SK-N-SH (cell line): ENCODE measurements around the gene BIN2. TPM values are rescaled to one million over a fixed set of nuclear protein-coding genes. Genes with fewer than 3 reads are reported as not detected.

Source experiments
- CTCF ChIA-PET: fragments of 300-600, 350-600 bp; formaldehyde crosslinking; extraction: SDS; loops from one replicate; lab custom pipeline; 2021; lab: Yijun Ruan, JAX
- POLR2A ChIA-PET: fragments of 350-600 bp; sonication (Branson Sonifier 250); formaldehyde crosslinking; extraction: SDS; loops from one replicate; lab custom pipeline; 2020; ENCODE audit warnings: antibody characterized with exemption, inconsistent platforms; lab: Yijun Ruan, JAX
- DNase-seq: peaks from one replicate; pipeline ENCODE4 v3.0.0; 2012
- H2AFZ ChIP-seq: fragments of 200-600 bp; sonication (generic); 2 replicates; pipeline ENCODE4 v1.8.1; 2016; ENCODE audit warnings: antibody characterized with exemption, mild to moderate bottlenecking, low read depth
- H3F3A ChIP-seq: fragments of 200-600 bp; sonication (generic); replicated peaks from 2 replicates; pipeline ENCODE3; 2016; ENCODE audit warnings: antibody characterized with exemption, mild to moderate bottlenecking; ENCODE audit not compliant: insufficient read depth
- H3K27ac ChIP-seq, 2 experiments: fragments of 200-500 bp in 1 of 2; fragments of 200-600 bp in 1 of 2; sonication (Bioruptor generic) in 1 of 2; sonication (generic), shearing (Covaris generic) in 1 of 2; 2 replicates each; pipeline versions ENCODE4 v1.5.1 to v1.6.1; 2014 to 2016; ENCODE audit warnings: low read depth in 2 of 2, inconsistent platforms in 1 of 2, low read length in 1 of 2, mild to moderate bottlenecking in 1 of 2, mixed read lengths in 1 of 2
- H3K27me3 ChIP-seq: fragments of 200-600 bp; sonication (generic), shearing (Covaris generic); 2 replicates; pipeline ENCODE4 v1.6.1; 2016; ENCODE audit warnings: mixed run types; ENCODE audit not compliant: insufficient read depth
- H3K36me3 ChIP-seq, 2 experiments: fragments of 200-500 bp in 1 of 2; fragments of 200-600 bp in 1 of 2; sonication (Bioruptor generic) in 1 of 2; sonication (generic) in 1 of 2; replicated peaks in 1 of 2; 2 replicates each; pipeline versions ENCODE3 to v1.5.1; 2014 to 2016; ENCODE audit warnings: low read length in 1 of 2, mild to moderate bottlenecking in 1 of 2; ENCODE audit not compliant: insufficient read depth in 2 of 2, control insufficient read depth in 1 of 2
- H3K4me1 ChIP-seq, 2 experiments: fragments of 200-500 bp in 1 of 2; fragments of 200-600 bp in 1 of 2; sonication (Bioruptor generic) in 1 of 2; sonication (generic), shearing (Covaris generic) in 1 of 2; 2 replicates each; pipeline versions ENCODE4 v1.5.1 to v1.6.1; 2014 to 2016; ENCODE audit warnings: low read depth in 1 of 2, low read length in 1 of 2, mixed run types in 1 of 2; ENCODE audit not compliant: insufficient read depth in 2 of 2, control insufficient read depth in 1 of 2
- H3K4me2 ChIP-seq: fragments of 200-600 bp; sonication (generic), shearing (Covaris generic); 2 replicates; pipeline ENCODE4 v1.6.1; 2017; ENCODE audit warnings: mixed run types
- H3K4me3 ChIP-seq, 2 experiments: fragments of 200-500 bp in 1 of 2; fragments of 200-600 bp in 1 of 2; sonication (Bioruptor generic) in 1 of 2; sonication (generic), shearing (Covaris generic) in 1 of 2; 2 replicates each; pipeline versions ENCODE4 v1.5.1 to v1.8.1; 2014 to 2016; ENCODE audit warnings: low read depth in 2 of 2, inconsistent platforms in 1 of 2, low read length in 1 of 2, mild to moderate bottlenecking in 1 of 2, mixed read lengths in 1 of 2, moderate library complexity in 1 of 2
- H3K79me2 ChIP-seq: fragments of 200-600 bp; sonication (generic); 2 replicates; pipeline ENCODE4 v1.8.1; 2017; ENCODE audit warnings: mild to moderate bottlenecking; ENCODE audit not compliant: insufficient read depth
- H3K9ac ChIP-seq: fragments of 200-600 bp; sonication (generic); 2 replicates; pipeline ENCODE4 v1.6.1; 2017; ENCODE audit warnings: mixed run types
- H3K9me2 ChIP-seq: fragments of 200-600 bp; sonication (generic); 2 replicates; pipeline ENCODE4 v1.6.1; 2017; ENCODE audit warnings: mixed run types
- H3K9me3 ChIP-seq: fragments of 200-600 bp; sonication (generic); 2 replicates; pipeline ENCODE4 v1.6.1; 2017; ENCODE audit warnings: mixed run types, mild to moderate bottlenecking, moderate library complexity
- H4K20me1 ChIP-seq: fragments of 200-600 bp; sonication (generic); 2 replicates; pipeline ENCODE4 v1.6.1; 2017; ENCODE audit warnings: mild to moderate bottlenecking, mixed run types; ENCODE audit not compliant: insufficient read depth
- ELF1 ChIP-seq: IDR thresholded peaks from 2 replicates; pipeline ENCODE4 v1.4.0; 2012
- EP300 ChIP-seq, 2 experiments: IDR thresholded peaks; 2 replicates each; pipeline versions ENCODE4 v1.4.0 to v1.6.1; 2012; ENCODE audit warnings: borderline replicate concordance in 1 of 2, low read depth in 1 of 2, low read length in 1 of 2
- FOXM1 ChIP-seq: IDR thresholded peaks from 2 replicates; pipeline ENCODE4 v1.4.0; 2012; ENCODE audit warnings: low read depth, mild to moderate bottlenecking
- MAX ChIP-seq: IDR thresholded peaks from 2 replicates; pipeline ENCODE4 v1.4.0; 2012; ENCODE audit warnings: low read depth
- NFIC ChIP-seq: IDR thresholded peaks from 2 replicates; pipeline ENCODE4 v1.4.0; 2012; ENCODE audit warnings: borderline replicate concordance
- PBX3 ChIP-seq: IDR thresholded peaks from 2 replicates; pipeline ENCODE4; 2012
- SIN3A ChIP-seq: IDR thresholded peaks from 2 replicates; pipeline ENCODE4 v1.6.1; 2012; ENCODE audit warnings: low read depth, mild to moderate bottlenecking, low read length, moderate library complexity, borderline replicate concordance
- YY1 ChIP-seq: IDR thresholded peaks from 2 replicates; pipeline ENCODE4 v1.4.0; 2012; ENCODE audit warnings: low read depth, mild to moderate bottlenecking
- WGBS: methylation state at CpG from one replicate; pipeline ENCODE4 v1.1.6; 2017; ENCODE audit warnings: low lambda C conversion rate; 5-methylcytosine and 5-hydroxymethylcytosine counted together
- polyA plus RNA-seq, 3 experiments: library from polyadenylated mRNA; depleted of rRNA; stranded (reverse); fragments of >200 nt; gene quantifications; 2 replicates each; pipeline ENCODE4 v1.2.3, GENCODE V29; 2012
- TF ChIP-seq, protein P1 (sequence below): fragments of 150-350 bp; IDR thresholded peaks from 2 replicates; pipeline ENCODE4 v1.6.1; 2017; ENCODE audit warnings: antibody characterized with exemption, low read length, low read depth, borderline replicate concordance
- TF ChIP-seq, protein P2 (sequence below): IDR thresholded peaks from 2 replicates; pipeline ENCODE4 v1.4.0; 2012; ENCODE audit warnings: low read depth, borderline replicate concordance

BIN2 gene
- polyA plus RNA-seq, 1 of the 3 experiments (the other 2 are of a cell fraction): not detected

DNA sequence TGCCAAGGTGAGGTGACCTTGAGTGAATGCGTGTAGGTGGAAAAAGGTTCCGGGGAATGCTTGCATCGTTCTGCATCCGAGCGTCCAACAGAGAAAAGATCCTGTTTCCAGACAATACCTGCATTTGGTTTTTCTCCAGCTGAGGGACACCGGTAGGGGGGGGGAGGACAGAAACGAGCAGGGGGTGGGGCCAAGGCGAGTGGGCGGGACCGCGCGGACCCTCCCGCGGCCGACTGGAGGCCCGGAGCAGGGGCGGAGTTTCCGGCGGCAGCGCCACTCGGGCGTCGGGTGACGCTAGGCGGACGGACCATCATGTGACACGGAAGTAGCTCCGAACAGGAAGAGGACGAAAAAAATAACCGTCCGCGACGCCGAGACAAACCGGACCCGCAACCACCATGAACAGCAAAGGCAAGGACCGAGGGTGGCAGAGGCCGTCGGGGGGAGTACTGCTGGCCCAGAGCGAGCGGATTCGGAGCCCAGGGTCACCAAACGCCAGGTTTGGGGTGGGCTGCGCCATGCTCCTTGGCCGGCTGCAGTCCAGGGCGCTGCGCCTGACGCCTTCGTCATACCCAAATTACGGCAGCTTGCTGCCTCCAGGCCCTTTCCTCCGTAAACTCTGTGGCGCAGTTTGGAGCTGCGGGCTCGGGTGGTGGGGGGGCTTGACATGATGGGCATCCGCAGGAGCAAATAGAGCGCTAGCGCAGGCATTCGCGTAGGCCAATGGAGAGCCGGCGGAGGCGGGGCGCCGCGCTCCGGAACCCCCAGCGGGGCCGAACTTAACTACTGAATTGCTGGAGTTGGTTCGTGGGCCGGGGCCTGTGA is 85.3 kb downstream of the BIN2 start, which contains the start of gene DAZAP2 (continued):
- TF ChIP-seq NFIC (no peak), ELF1 (peak; percentile 98), YY1 (0 out of 2 replicates have a peak, but pooled peaks have one; percentile 25), PBX3 (peak; percentile 100)
- TF ChIP-seq, protein P1, sequence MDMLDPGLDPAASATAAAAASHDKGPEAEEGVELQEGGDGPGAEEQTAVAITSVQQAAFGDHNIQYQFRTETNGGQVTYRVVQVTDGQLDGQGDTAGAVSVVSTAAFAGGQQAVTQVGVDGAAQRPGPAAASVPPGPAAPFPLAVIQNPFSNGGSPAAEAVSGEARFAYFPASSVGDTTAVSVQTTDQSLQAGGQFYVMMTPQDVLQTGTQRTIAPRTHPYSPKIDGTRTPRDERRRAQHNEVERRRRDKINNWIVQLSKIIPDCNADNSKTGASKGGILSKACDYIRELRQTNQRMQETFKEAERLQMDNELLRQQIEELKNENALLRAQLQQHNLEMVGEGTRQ: peak; percentile 81
- TF ChIP-seq, all 33 proteins: peak for 13

DNA sequence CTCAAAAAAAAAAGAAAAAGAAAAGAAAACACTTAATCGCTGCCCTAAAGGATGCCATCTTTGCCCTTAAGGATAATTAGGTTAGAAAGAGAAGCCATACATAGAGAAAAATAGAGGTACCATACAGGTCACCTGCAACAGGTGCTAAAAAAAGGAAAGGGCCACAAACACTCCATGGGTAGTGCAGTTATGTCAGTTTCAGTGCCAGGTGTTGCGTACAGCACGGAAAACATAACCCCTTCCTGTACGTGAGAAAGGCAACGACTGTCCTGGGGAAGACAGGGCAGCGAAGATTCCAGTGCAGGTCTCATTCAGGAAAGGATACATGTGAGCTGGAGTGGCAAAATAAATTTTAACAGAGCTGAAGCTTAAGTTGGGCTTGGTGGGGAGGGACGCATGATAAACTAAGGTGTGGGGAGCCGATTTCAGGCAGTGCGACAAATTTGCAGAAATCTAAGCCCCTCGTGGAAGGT is 85.9 kb downstream of the BIN2 start:
- Histone ChIP-seq H4K20me1 (peaks cover 5% of the 10 kb centered on the region; the same call in 1 of the 2 replicates), H2AFZ (peak overlapping the region; percentile 92), H3K27me3 (no peaks in the 10 kb centered on the region), H3K4me3 (peak overlapping the region; percentile 90 to 95), H3K27ac (peak overlapping the region in 1 of 2 experiments; percentile 79; a peak in 3 of 4 replicates), H3K9me3 (no peaks in the 10 kb centered on the region), H3K9ac (peak overlapping the region; percentile 100; the same call in 1 of the 2 replicates), H3K79me2 (peaks cover 26% of the 10 kb centered on the region), H3F3A (peaks cover 8% of the 10 kb centered on the region), H3K4me1 (peaks cover 3 to 11% of the 10 kb centered on the region in 2 experiments; a peak in 2 of 4 replicates), H3K36me3 (peaks cover 26 to 28% of the 10 kb centered on the region in 2 experiments), H3K9me2 (no peaks in the 10 kb centered on the region), H3K4me2 (peak overlapping the region; percentile 95)
- WGBS: 20% methylated on average over 10 of the region's 10 CpGs
- ChIA-PET POLR2A (interaction anchor here (0.6 to 1.7 kb wide), 5 partner anchors 20 to 390 kb away, joined by 3 to 13 read pairs (median 4); partner anchors contain the start of genes CSRNP2, POU6F1 and SMAGP), CTCF (interaction anchor here (0.7 to 3.6 kb wide), 5 partner anchors 15 to 198 kb away, joined by 3 to 15 read pairs (median 4); partner anchors contain the start of gene POU6F1)
- TF ChIP-seq, protein P2, sequence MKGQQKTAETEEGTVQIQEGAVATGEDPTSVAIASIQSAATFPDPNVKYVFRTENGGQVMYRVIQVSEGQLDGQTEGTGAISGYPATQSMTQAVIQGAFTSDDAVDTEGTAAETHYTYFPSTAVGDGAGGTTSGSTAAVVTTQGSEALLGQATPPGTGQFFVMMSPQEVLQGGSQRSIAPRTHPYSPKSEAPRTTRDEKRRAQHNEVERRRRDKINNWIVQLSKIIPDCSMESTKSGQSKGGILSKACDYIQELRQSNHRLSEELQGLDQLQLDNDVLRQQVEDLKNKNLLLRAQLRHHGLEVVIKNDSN: no peak
- no peak for TF ChIP-seq ELF1
- TF ChIP-seq MAX: no peak
- TF ChIP-seq FOXM1: no peak
- no peak for TF ChIP-seq SIN3A
- TF ChIP-seq, protein P1: no peak
- no peak for TF ChIP-seq EP300 (IDR thresholded peaks at IDR 0.05; ENCODE audit: borderline replicate concordance in 1 of 2, low read depth in 1 of 2, low read length in 1 of 2)
- peak; percentile 31 for DNase-seq
